ENCODE results near the gene RAPGEF4. TPM values are rescaled to one million over a fixed set of nuclear protein-coding genes. Genes with fewer than 3 reads are reported as not detected.

RAPGEF4 gene
- total RNA-seq, 1 donor from 2014 or later, result 8.7 TPM

DNA sequence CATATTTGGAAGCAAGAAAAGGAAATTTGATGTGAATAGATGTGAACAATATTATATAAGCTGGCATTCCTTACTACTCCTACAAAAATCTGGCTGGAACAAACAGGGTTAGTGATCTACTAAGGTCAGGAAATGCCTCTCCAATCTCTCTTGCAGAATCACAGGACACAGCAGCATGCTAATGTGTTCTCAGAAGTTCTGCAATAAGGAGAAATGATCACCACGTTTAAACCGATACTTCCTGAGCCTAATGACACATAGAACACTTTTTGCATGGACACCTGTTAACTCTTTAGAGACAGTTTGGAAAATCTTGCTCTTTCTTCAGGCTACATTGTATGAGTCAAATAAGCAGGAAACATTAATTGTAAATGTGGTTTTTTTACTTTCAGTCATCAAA lies 250.4 kb downstream of the RAPGEF4 start:
- TF ChIP-seq, protein P1, sequence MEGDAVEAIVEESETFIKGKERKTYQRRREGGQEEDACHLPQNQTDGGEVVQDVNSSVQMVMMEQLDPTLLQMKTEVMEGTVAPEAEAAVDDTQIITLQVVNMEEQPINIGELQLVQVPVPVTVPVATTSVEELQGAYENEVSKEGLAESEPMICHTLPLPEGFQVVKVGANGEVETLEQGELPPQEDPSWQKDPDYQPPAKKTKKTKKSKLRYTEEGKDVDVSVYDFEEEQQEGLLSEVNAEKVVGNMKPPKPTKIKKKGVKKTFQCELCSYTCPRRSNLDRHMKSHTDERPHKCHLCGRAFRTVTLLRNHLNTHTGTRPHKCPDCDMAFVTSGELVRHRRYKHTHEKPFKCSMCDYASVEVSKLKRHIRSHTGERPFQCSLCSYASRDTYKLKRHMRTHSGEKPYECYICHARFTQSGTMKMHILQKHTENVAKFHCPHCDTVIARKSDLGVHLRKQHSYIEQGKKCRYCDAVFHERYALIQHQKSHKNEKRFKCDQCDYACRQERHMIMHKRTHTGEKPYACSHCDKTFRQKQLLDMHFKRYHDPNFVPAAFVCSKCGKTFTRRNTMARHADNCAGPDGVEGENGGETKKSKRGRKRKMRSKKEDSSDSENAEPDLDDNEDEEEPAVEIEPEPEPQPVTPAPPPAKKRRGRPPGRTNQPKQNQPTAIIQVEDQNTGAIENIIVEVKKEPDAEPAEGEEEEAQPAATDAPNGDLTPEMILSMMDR (IDR thresholded peaks at IDR 0.05; ENCODE audit: partially characterized antibody, unreplicated experiment), result no peak
- no peak overlapping the region for H3K4me3 Mint-ChIP-seq (ENCODE audit: unreplicated experiment)
- H3K9me3 Mint-ChIP-seq (ENCODE audit: unreplicated experiment), result no peaks in the 10 kb centered on the region
- no peak for DNase-seq
- no peaks in the 10 kb centered on the region for H3K27me3 Mint-ChIP-seq (ENCODE audit: unreplicated experiment)
- H3K4me1 Mint-ChIP-seq (ENCODE audit: low read depth, unreplicated experiment), result peaks cover 3% of the 10 kb centered on the region
- no peaks in the 10 kb centered on the region for H3K36me3 Mint-ChIP-seq (ENCODE audit: unreplicated experiment)
- no peak overlapping the region for H3K27ac Mint-ChIP-seq (ENCODE audit: unreplicated experiment)

DNA sequence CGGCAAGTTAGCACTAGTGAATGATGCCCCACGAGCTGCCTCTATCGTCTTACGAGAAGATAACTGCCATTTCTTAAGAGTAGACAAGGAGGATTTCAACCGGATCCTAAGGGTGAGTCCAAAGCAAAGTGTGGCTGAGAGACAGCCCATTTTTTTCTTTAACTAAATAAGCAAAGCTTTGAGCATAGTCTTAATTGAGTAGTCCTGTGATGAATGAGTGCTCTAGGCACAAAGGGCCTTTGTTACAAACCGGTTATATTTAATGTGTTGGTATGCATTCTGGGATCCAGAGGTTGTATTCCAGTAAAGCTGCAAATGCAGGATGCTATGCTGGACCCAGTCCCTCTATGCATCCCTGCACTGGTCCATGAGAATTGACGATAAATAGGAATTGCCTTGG lies 253.1 kb downstream of the RAPGEF4 start:
- H3K4me3 Mint-ChIP-seq (ENCODE audit: unreplicated experiment), result no peak overlapping the region
- H3K36me3 Mint-ChIP-seq (ENCODE audit: unreplicated experiment), result no peaks in the 10 kb centered on the region
- no peaks in the 10 kb centered on the region for H3K27me3 Mint-ChIP-seq (ENCODE audit: unreplicated experiment)
- DNase-seq, result no peak
- TF ChIP-seq, protein P1 (IDR thresholded peaks at IDR 0.05; ENCODE audit: partially characterized antibody, unreplicated experiment), result no peak
- H3K27ac Mint-ChIP-seq (ENCODE audit: unreplicated experiment), result no peak overlapping the region
- no peaks in the 10 kb centered on the region for H3K9me3 Mint-ChIP-seq (ENCODE audit: unreplicated experiment)
- H3K4me1 Mint-ChIP-seq (ENCODE audit: low read depth, unreplicated experiment), result peaks cover 3% of the 10 kb centered on the region

DNA sequence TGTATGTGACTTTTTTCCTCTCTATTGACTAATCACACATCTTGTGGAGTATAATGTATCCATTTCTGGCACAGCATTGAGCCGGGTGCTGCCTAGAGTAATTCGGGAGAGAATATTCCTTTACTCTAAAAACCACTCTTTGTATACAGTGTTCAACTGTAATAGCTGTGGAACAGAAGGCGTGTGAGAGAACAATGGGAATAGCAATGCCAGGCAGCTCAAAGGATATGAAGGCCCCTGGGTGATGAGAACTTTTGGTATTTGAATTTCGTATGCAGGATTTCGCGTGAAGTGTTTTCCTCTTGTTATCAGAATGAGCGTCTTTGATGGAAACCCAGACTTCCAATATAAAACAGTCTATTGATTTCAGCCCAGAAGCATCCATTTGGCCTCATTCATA lies 255.4 kb downstream of the RAPGEF4 start:
- Mint-ChIP-seq H3K27ac (ENCODE audit: unreplicated experiment) (no peak overlapping the region), H3K4me1 (ENCODE audit: low read depth, unreplicated experiment) (peaks cover 6% of the 10 kb centered on the region), H3K27me3 (ENCODE audit: unreplicated experiment) (peaks cover 3% of the 10 kb centered on the region), H3K4me3 (ENCODE audit: unreplicated experiment) (no peak overlapping the region), H3K36me3 (ENCODE audit: unreplicated experiment) (no peaks in the 10 kb centered on the region), H3K9me3 (ENCODE audit: unreplicated experiment) (peaks cover 3% of the 10 kb centered on the region)
- TF ChIP-seq, protein P1 (IDR thresholded peaks at IDR 0.05; ENCODE audit: partially characterized antibody, unreplicated experiment), result no peak
- no peak for DNase-seq

DNA sequence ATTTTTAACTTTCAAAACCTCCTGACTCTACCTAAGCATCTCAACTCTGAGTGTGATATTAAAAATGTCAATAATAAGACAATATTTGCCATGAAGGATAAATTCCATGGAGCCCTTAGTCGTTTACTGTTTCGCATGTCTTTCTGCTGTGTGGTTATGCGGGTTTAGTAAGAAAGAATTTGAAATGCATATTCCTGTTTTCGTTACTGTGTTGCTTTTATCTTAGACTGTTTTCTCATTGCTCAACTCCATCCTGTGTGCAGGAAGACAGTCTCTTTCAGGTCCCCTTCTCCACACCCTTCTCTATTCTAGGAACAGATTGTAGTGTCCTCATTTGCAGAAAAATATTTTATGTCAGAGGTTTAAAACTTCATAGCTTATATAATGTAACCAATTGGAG lies 257.5 kb downstream of the RAPGEF4 start:
- Mint-ChIP-seq H3K9me3 (ENCODE audit: unreplicated experiment) (peaks cover 3% of the 10 kb centered on the region), H3K27ac (ENCODE audit: unreplicated experiment) (no peak overlapping the region)

DNA sequence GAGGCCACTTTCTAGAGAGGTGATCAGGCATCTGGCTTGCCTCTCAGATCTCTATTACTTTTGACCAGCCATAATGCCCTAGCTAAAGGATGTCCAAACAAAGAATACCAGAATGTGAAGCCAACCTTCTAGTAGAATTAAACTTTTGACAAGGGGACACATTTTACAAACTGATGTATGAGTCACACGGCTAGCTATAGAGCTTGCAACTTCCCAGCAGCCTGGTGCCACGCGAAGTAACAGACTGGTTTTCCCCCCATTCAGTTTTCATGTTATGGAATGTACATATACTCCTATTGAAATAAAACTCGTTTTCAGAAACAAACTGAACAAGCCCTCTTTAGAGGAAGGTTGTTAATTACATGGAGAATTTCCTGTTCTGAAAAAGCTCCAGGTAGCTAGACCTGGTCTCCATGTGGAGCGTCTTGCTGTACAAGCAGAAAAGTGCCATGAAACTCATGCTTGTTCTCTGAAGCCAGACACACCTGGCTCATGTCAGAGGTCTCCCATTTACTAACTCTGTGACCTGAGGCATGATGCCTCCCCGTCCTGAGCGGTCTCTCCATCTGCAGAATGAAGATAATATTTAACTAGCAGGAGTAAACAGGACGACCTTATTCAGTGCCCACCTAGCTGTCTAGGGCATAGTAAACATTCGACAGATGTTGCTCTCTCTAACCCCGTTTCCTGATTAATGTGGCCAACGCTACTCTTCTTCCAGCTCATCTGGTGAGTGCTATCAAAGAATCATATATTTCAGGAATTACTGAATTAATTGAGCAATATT lies 258.5 kb downstream of the RAPGEF4 start:
- H3K36me3 Mint-ChIP-seq (ENCODE audit: unreplicated experiment), result peaks cover 3% of the 10 kb centered on the region
- H3K4me1 Mint-ChIP-seq (ENCODE audit: low read depth, unreplicated experiment), result peaks cover 6% of the 10 kb centered on the region
- no peak overlapping the region for H3K4me3 Mint-ChIP-seq (ENCODE audit: unreplicated experiment)
- H3K9me3 Mint-ChIP-seq (ENCODE audit: unreplicated experiment), result peaks cover 3% of the 10 kb centered on the region
- peaks cover 3% of the 10 kb centered on the region for H3K27me3 Mint-ChIP-seq (ENCODE audit: unreplicated experiment)
- DNase-seq, result no peak
- TF ChIP-seq, protein P1 (IDR thresholded peaks at IDR 0.05; ENCODE audit: partially characterized antibody, unreplicated experiment), result no peak
- no peak overlapping the region for H3K27ac Mint-ChIP-seq (ENCODE audit: unreplicated experiment)

More for the DNA sequence above, 257.5 kb downstream of the RAPGEF4 start:
- Mint-ChIP-seq H3K4me3 (ENCODE audit: unreplicated experiment) (no peak overlapping the region), H3K27me3 (ENCODE audit: unreplicated experiment) (peaks cover 3% of the 10 kb centered on the region), H3K36me3 (ENCODE audit: unreplicated experiment) (peaks cover 2% of the 10 kb centered on the region), H3K4me1 (ENCODE audit: low read depth, unreplicated experiment) (peaks cover 6% of the 10 kb centered on the region)
- DNase-seq, result no peak
- TF ChIP-seq, protein P1 (IDR thresholded peaks at IDR 0.05; ENCODE audit: partially characterized antibody, unreplicated experiment), result no peak

Measured in glutamatergic neuron (in vitro differentiated cells).